H1 (cell line): ENCODE results near the gene EFHB. TPM values are rescaled to one million over a fixed set of nuclear protein-coding genes. Genes with fewer than 3 reads are reported as not detected.

Experiments
- JUND ChIP-seq: IDR thresholded peaks from 2 replicates; pipeline ENCODE4 v1.6.1; 2011; ENCODE audit warnings: mild to moderate bottlenecking, improper control_type of control experiment, low read length
- KDM4A ChIP-seq: IDR thresholded peaks from one replicate; pipeline ENCODE4 v1.7.1; 2012; ENCODE audit warnings: low read depth, mild to moderate bottlenecking, moderate library complexity, low read length, inconsistent platforms; ENCODE audit not compliant: severe bottlenecking
- TEAD4 ChIP-seq: IDR thresholded peaks from 2 replicates; pipeline ENCODE4 v1.6.1; 2012; ENCODE audit warnings: low read depth, low read length, inconsistent platforms, mixed read lengths
- YY1 ChIP-seq: IDR thresholded peaks from 2 replicates; pipeline ENCODE4 v1.6.1; 2011; ENCODE audit warnings: low read depth, mild to moderate bottlenecking, low read length
- polyA plus RNA-seq, 7 experiments: library from polyadenylated mRNA; depleted of rRNA in 3 of 7; stranded (reverse) in 5 of 7; unstranded in 2 of 7; fragments of >200 nt in 5 of 7; fragments of 200-250 nt in 2 of 7; gene quantifications; 1 replicate in 5 of 7; 2 replicates in 1 of 7; 4 replicates in 1 of 7; pipeline versions ENCODE4 v1.2.1 to v1.2.3, GENCODE V29; 2011 to 2013; ENCODE audit warnings: missing spikeins in 2 of 7, mixed read lengths in 2 of 7
- total RNA-seq: library from RNA; stranded (reverse); fragmentation: NEBNext Ultra II Directional; extraction: Animal tissue kit (Norgen Biotek cat#: 25700); gene quantifications from 2 replicates; pipeline ENCODE4 v1.2.1, GENCODE V29; 2021
- TF ChIP-seq, protein P1 (sequence below): IDR thresholded peaks from 2 replicates; pipeline ENCODE4 v1.6.1; 2011; ENCODE audit warnings: low read depth, mild to moderate bottlenecking, low read length; ENCODE audit not compliant: insufficient read depth

EFHB gene
- total and polyA plus RNA-seq, 2 of the 8 experiments (the other 6 are each of a cell fraction or from before 2014, with no cell fraction given) = 0.12 to 1.3 TPM

DNA sequence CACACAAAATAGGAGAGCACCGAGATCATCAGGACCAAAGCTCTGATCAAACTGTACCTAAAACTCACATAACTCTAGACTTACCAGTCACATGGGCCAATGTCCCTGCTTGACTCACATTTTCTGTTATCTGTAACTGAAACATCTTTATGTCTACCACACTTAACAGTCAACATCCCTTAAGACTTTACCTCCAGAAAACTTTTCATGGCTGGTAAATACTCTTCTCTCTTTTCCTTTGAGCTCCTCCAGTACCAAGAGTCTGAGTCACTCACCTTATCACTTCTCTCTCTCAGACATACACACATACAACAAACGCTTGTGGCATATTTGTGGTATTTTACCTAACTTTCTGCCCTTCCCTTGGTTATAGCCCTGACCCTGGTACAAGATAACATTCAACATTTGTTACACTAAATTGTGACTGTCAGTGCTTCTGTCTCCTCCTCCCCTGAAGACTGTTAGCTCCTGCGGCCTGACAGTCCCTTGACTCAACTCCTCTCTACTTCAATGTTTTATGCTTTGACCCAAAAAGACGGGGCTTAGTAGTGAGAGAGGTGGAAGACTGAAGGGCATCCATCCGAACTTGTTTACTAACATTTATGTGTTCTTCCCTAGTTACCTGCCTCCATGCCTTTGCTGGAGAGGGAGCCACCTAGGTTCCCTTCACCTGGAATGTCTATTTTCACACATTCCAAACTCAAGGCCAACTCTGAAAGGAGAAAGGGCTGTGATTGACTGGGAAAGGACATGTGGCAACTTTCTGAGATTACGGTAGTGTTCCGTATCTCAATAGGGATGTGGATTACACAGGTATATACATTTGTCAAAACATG is 3.7 kb upstream of the EFHB start (continued):
- TF ChIP-seq, protein P1, sequence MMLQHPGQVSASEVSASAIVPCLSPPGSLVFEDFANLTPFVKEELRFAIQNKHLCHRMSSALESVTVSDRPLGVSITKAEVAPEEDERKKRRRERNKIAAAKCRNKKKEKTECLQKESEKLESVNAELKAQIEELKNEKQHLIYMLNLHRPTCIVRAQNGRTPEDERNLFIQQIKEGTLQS = no peak
- TF ChIP-seq TEAD4 = no peak
- TF ChIP-seq YY1 = no peak
- no peak for TF ChIP-seq KDM4A
- TF ChIP-seq JUND = no peak
- TF ChIP-seq, all 59 proteins: peak for 0
